ENCODE data around the gene LSS. TPM values are rescaled to one million over a fixed set of nuclear protein-coding genes. Genes with fewer than 3 reads are reported as not detected.
A peak's percentile ranks its signal among the peaks of the same experiment; 100 is the strongest.

LSS gene
- total RNA-seq, 3 donors from 2014 or later (not counting 1 experiment from before 2014, with no cell fraction given): 59.9 to 82.2 (median 62.7) TPM

DNA sequence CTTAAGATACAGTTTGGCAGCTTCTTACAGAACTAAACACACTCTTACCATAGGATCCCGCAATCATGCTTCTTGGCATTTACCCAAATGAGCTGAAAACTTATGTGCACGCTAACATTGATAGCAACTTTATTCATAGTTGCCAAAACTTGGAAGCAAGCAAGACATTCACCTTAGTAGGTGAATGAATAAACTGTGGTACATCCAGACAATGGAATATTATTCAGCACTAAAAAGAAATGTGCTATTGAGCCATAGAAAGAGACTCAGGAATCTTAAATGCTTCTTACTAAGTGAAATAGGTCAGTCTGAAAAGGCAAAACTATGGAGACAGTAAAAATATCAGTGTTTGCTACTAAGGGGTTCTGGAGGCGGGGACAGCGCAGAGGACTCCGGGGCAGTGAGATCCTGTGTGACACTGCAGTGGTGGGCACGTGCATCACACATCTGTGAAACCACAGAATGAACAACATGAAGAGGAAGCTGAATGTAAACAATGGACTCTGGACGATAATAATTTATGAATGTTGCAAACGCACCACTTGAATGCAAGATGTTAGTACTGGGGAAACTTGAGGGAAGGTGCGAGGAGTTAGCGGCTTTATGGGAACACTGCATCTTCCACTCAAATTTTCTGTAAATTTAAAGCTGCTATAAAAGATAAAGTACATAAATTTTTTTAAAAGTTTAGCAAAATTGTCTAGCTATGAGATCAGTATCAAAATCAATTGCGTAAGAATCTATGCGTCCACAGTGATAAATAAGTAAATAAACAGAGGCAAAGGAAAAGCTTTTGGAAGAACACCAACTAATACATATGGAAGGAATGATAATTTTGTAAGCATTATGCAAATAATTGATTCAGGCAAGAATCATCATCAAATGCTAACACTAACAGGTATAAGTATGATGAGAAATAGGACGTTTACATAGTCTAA is 28.9 kb downstream of the LSS start:
- Histone ChIP-seq H3K27me3 (ENCODE audit: control insufficient read depth, insufficient read depth, low read length) (no peaks in the 10 kb centered on the region), H3K27ac (ENCODE audit: low read length) (no peak overlapping the region), H3K4me3 (ENCODE audit: low read length) (no peak overlapping the region), H3K9me3 (ENCODE audit: control insufficient read depth, insufficient read depth, low read length) (no peaks in the 10 kb centered on the region), H3K4me1 (ENCODE audit: control insufficient read depth, insufficient read depth, low read length) (no peaks in the 10 kb centered on the region), H3K36me3 (ENCODE audit: control insufficient read depth, insufficient read depth, low read length) (peaks cover 15% of the 10 kb centered on the region)
- 82% methylated on average over 10 of the region's 13 CpGs for WGBS (ENCODE audit: insufficient coverage)
- ATAC-seq (peak in 2 of 3 donors; percentile 40 to 63), DNase-seq (no peak)
- Mint-ChIP-seq H3K36me3 (peaks cover 23% of the 10 kb centered on the region), H3K4me1 (peaks cover 7 to 13% of the 10 kb centered on the region in 2 donors), H3K27me3 (ENCODE audit: low read depth in 2 of 2) (no peaks in the 10 kb centered on the region), H3K27ac (peak overlapping the region; percentile 45 to 50), H3K4me3 (no peak overlapping the region), H3K9me3 (no peaks in the 10 kb centered on the region)
- TF ChIP-seq, protein P1, sequence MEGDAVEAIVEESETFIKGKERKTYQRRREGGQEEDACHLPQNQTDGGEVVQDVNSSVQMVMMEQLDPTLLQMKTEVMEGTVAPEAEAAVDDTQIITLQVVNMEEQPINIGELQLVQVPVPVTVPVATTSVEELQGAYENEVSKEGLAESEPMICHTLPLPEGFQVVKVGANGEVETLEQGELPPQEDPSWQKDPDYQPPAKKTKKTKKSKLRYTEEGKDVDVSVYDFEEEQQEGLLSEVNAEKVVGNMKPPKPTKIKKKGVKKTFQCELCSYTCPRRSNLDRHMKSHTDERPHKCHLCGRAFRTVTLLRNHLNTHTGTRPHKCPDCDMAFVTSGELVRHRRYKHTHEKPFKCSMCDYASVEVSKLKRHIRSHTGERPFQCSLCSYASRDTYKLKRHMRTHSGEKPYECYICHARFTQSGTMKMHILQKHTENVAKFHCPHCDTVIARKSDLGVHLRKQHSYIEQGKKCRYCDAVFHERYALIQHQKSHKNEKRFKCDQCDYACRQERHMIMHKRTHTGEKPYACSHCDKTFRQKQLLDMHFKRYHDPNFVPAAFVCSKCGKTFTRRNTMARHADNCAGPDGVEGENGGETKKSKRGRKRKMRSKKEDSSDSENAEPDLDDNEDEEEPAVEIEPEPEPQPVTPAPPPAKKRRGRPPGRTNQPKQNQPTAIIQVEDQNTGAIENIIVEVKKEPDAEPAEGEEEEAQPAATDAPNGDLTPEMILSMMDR (IDR thresholded peaks at IDR 0.05): no peak
- intact Hi-C loops (cut with micrococcal nuclease): no loop called here

DNA sequence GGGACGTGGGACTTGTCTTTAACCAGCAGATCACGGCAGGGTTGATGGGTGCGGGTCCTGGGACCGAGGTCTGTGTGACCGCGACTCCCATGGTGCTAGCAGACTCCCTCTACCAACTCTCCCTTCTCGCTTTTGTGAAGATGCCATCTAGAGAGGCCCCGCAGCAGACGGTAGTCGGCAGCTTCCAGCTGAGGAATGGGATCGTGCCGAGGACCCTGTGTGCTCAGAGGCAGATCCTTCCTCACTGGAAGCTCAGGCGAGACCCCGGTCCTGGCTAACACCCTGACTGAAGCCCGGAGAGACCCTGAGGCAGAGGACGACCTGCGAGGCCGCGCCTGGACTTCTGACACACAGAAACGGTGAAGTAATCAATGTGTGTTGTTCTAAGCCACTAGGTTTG is 31.8 kb downstream of the LSS start:
- H3K27ac ChIP-seq (ENCODE audit: low read length): no peak overlapping the region
- no peaks in the 10 kb centered on the region for H3K4me1 ChIP-seq (ENCODE audit: control insufficient read depth, insufficient read depth, low read length)
- Mint-ChIP-seq H3K27me3 (ENCODE audit: low read depth in 2 of 2) (no peaks in the 10 kb centered on the region), H3K4me3 (no peak overlapping the region), H3K4me1 (peaks cover 7 to 13% of the 10 kb centered on the region in 2 donors), H3K36me3 (peaks cover 23% of the 10 kb centered on the region), H3K9me3 (no peaks in the 10 kb centered on the region), H3K27ac (no peak overlapping the region)
- TF ChIP-seq, protein P1 (IDR thresholded peaks at IDR 0.05): no peak
- H3K9me3 ChIP-seq (ENCODE audit: control insufficient read depth, insufficient read depth, low read length): no peaks in the 10 kb centered on the region
- no peaks in the 10 kb centered on the region for H3K27me3 ChIP-seq (ENCODE audit: control insufficient read depth, insufficient read depth, low read length)
- peaks cover 27% of the 10 kb centered on the region for H3K36me3 ChIP-seq (ENCODE audit: control insufficient read depth, insufficient read depth, low read length)
- DNase-seq: no peak
- intact Hi-C loops (cut with micrococcal nuclease): no loop called here
- no peak overlapping the region for H3K4me3 ChIP-seq (ENCODE audit: low read length)
- ATAC-seq: no peak
- 94% methylated on average over 20 of the region's 20 CpGs for WGBS (ENCODE audit: insufficient coverage)

DNA sequence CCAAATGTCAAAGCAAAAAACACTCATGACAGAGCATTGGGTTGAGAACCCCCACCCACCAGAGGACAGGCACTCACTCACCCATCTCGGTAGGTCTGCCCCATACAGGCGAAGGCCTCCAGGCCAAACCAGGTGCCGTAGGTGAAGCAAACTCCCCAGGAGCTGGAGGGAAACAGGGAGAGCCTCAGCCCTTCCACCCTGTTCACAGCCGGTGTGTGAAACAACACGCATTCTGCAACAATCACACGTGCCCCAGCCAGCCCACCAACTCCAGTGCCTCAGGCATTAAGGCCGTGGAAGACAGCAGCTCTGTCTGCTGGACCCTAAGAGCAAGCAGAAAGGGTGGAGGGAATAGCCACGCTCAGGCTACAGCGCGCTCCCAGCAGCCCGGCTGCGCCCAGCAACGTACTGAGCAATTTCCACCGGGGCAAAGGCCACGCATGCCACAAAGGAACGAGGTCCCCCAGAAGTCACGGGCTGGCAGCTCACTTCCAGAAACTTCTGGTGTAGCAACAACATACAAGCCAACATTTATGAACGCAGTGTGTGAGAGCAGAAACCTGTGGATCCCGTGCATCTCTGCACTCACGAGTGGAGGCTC is 32.9 kb downstream of the LSS start:
- Histone ChIP-seq H3K4me3 (ENCODE audit: low read length) (no peak overlapping the region), H3K9me3 (ENCODE audit: control insufficient read depth, insufficient read depth, low read length) (no peaks in the 10 kb centered on the region), H3K4me1 (ENCODE audit: control insufficient read depth, insufficient read depth, low read length) (no peaks in the 10 kb centered on the region), H3K27me3 (ENCODE audit: control insufficient read depth, insufficient read depth, low read length) (no peaks in the 10 kb centered on the region), H3K27ac (ENCODE audit: low read length) (no peak overlapping the region), H3K36me3 (ENCODE audit: control insufficient read depth, insufficient read depth, low read length) (peaks cover 27% of the 10 kb centered on the region)
- H3K9me3 Mint-ChIP-seq: no peaks in the 10 kb centered on the region
- DNase-seq (no peak), ATAC-seq (no peak)
- H3K36me3 Mint-ChIP-seq: peaks cover 23% of the 10 kb centered on the region
- no peaks in the 10 kb centered on the region for H3K27me3 Mint-ChIP-seq (ENCODE audit: low read depth in 2 of 2)
- no peak overlapping the region for H3K27ac Mint-ChIP-seq
- H3K4me1 Mint-ChIP-seq: peaks cover 7 to 13% of the 10 kb centered on the region in 2 donors
- WGBS (ENCODE audit: insufficient coverage): 94% methylated on average over 20 of the region's 20 CpGs
- TF ChIP-seq, protein P1 (IDR thresholded peaks at IDR 0.05): no peak
- H3K4me3 Mint-ChIP-seq: no peak overlapping the region
- intact Hi-C loops (cut with micrococcal nuclease): no loop called here

All from natural killer cell (primary cell).